Pancreas (tissue), 10 donors: ENCODE measurements around the gene ALG12. TPM values are rescaled to one million over a fixed set of nuclear protein-coding genes. Genes with fewer than 3 reads are reported as not detected.

Source experiments
- ATAC-seq, 4 donors: fragments of 200-7000 bp; cut with Tn5 transposase; one replicate each; pipeline versions ENCODE4 v1.8.0 to v1.9.1; 2020; ENCODE audit warnings: mild to moderate bottlenecking in 4 of 4, moderate library complexity in 4 of 4
- DNase-seq, 6 donors: peaks; one replicate each; pipeline ENCODE4 v3.0.0-alpha.2; 2020
- FAIRE-seq: peaks from 2 replicates; lab custom pipeline; 2012; peaks lifted over from hg19 to GRCh38; lab: Jason Lieb, UNC
- H3K27ac ChIP-seq, 4 donors: fragments of 200-600 bp; sonication (generic); 1 replicate in 3 of 4; 2 replicates in 1 of 4; pipeline versions ENCODE4 v1.5.0 to v1.8.0; 2020
- H3K27me3 ChIP-seq, 4 donors: fragments of 200-600 bp; one replicate each; pipeline ENCODE4 v1.8.0; 2021
- H3K36me3 ChIP-seq, 3 donors: fragments of 200-600 bp; sonication (generic) in 1 of 3; one replicate each; pipeline versions ENCODE4 v1.5.0 to v1.8.0; 2020 to 2021
- H3K4me1 ChIP-seq, 3 donors: fragments of 200-600 bp; one replicate each; pipeline ENCODE4 v1.8.0; 2021
- H3K4me3 ChIP-seq, 4 donors: fragments of 200-600 bp; sonication (generic) in 2 of 4; one replicate each; pipeline versions ENCODE4 v1.5.0 to v1.8.0; 2020 to 2021
- H3K9me3 ChIP-seq, 4 donors: fragments of 200-600 bp; one replicate each; pipeline ENCODE4 v1.8.0; 2021
- CTCF ChIP-seq, 4 donors: fragments of 200-600 bp; sonication (generic) in 3 of 4; IDR thresholded peaks; one replicate each; pipeline versions ENCODE4 v1.5.0 to v1.8.0; 2021; ENCODE audit warnings: antibody characterized with exemption in 4 of 4
- WGBS, 2 donors: extraction: QIAGEN DNeasy Blood & Tissue Kit; methylation state at CpG; one replicate each; pipeline ENCODE4 v1.1.7; 2013; 5-methylcytosine and 5-hydroxymethylcytosine counted together
- intact Hi-C, 3 donors: fragments of 100-400 bp; cut with DNase I; formaldehyde crosslinking; loops; one replicate each; pipeline versions ENCODE4 v1.11.1 to v1.14.2; 2022
- polyA plus RNA-seq, 2 donors: library from polyadenylated mRNA; stranded (reverse); fragments of 200-250 nt; gene quantifications; one replicate each; pipeline ENCODE4 v1.2.3, GENCODE V29; 2013
- total RNA-seq, 6 donors: library from RNA; stranded (reverse); fragmentation: NEBNext Ultra II Directional in 4 of 6; extraction: Animal tissue kit (Norgen Biotek cat#: 25700) in 4 of 6; gene quantifications; one replicate each; pipeline versions ENCODE4 v1.2.1 to v1.2.4, GENCODE V29; 2021 to 2023
- donor health status: healthy with polysubstance abuse.
- donor health status: DM: no; HTN: no; CAD: no; lungs with moderate emphysema.
- donor health status: DM: no; HTN: no; CAD: no.
- donor health status: control.
- donor health status: control.
- donor health status: Bipolar disorder and iron deficiency.
- donor health status: DM: yes; HTN: yes; CAD: no.
- donor health status: DM: no; HTN: no; CAD: no.
- donor health status: DM: no; HTN: no; CAD: no.
- donor health status: DM: yes; HTN: yes; CAD: no.

Gene ALG12
- total and polyA plus RNA-seq, 8 donors, result 7.1 to 13.1 (median 10.8) TPM

GRCh38 chr22:49956914-49957825, 38.9 kb upstream of the ALG12 start:
- no peaks in the 10 kb centered on the region for H3K36me3 ChIP-seq
- H3K9me3 ChIP-seq, result no peaks in the 10 kb centered on the region
- no peak for TF ChIP-seq CTCF (IDR thresholded peaks at IDR 0.05)
- H3K4me1 ChIP-seq, result peaks cover 36 to 48% (median 41%) of the 10 kb centered on the region in 3 donors
- no peaks in the 10 kb centered on the region for H3K27me3 ChIP-seq
- no peak overlapping the region for H3K4me3 ChIP-seq
- DNase-seq (peak in 5 of 6 donors; percentile 28 to 78 (median 48)), ATAC-seq (no peak), FAIRE-seq (no peak)
- WGBS, 2 donors, result 89 to 90% methylated on average over 20 of the region's 20 CpGs
- intact Hi-C loops, result no loop called here
- no peak overlapping the region for H3K27ac ChIP-seq

- H3K4me1 ChIP-seq, result peaks cover 44 to 55% (median 49%) of the 10 kb centered on the region in 3 donors
- no peaks in the 10 kb centered on the region for H3K9me3 ChIP-seq
- no peak overlapping the region for H3K4me3 ChIP-seq
- H3K27ac ChIP-seq, result peak overlapping the region in 2 of 4 donors; percentile 86 to 98
- ATAC-seq, result no peak
- H3K27me3 ChIP-seq, result no peaks in the 10 kb centered on the region
- FAIRE-seq, result no peak
- no peaks in the 10 kb centered on the region for H3K36me3 ChIP-seq
- DNase-seq, result peak in 3 of 6 donors; percentile 47 to 76 (median 52)
- intact Hi-C loops, result no loop called here
- WGBS, 2 donors, result 85% methylated on average over 14 to 15 of the region's 15 CpGs
- no peak for TF ChIP-seq CTCF (IDR thresholded peaks at IDR 0.05)
Observed at GRCh38 chr22:49956418-49956770, 38.2 kb upstream of the ALG12 start.

DNA sequence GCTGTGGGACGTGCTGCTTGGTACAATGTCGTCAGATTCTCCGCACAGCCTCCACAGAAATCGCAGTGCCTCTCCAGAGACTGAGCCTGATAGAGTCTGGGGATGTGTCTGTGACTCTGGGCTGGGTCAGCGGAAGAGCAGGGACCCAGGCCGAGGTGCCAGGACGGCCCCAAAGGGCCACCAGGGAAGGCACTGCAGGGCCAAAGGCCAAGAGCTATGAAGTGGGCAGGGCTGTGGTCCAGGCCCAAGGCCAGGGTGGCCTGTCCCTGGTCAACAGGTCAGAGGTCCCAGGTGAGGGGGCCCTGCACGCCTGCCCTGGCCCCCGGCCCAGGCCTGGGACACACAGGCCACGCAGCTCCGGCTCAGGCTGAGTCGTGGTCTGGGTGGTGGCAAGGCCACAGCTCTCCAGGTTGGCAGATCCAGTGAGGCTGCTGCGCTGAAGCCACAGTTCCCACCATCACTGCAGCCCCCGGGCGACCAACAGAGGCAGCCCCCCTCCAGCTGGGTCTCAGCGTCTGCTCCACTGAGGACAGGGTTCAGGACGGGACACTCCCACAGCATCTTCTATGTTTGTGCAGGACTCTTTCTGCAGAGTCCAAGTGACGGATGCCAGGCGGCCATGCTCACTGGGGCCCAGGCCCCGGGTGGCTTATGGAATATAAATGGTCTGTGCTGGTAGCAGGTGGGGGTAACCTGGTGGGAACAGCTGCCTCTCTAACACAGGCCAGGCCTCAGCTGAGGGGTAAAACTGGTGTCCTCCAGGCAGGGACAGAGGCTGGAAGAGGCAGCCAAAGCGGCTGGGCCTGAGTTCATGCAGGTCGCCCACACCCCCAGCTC, 37.6 kb upstream of the ALG12 start:
- Histone ChIP-seq H3K4me3 (no peak overlapping the region), H3K4me1 (peaks cover 45 to 58% (median 51%) of the 10 kb centered on the region in 3 donors), H3K27ac (peak overlapping the region; percentile 86 to 99 (median 98)), H3K9me3 (no peaks in the 10 kb centered on the region), H3K36me3 (no peaks in the 10 kb centered on the region), H3K27me3 (no peaks in the 10 kb centered on the region)
- no peak for TF ChIP-seq CTCF (IDR thresholded peaks at IDR 0.05)
- intact Hi-C loops, result no loop called here
- FAIRE-seq, result no peak
- WGBS, 2 donors, result 88 to 93% methylated on average over 16 to 22 of the region's 22 CpGs
- no peak for ATAC-seq
- DNase-seq, result peak in 4 of 6 donors; percentile 26 to 77 (median 54)

GRCh38 chr22:49954991-49955580, 36.8 kb upstream of the ALG12 start:
- FAIRE-seq (no peak), ATAC-seq (no peak), DNase-seq (peak; percentile 60 to 84 (median 66))
- Histone ChIP-seq H3K27me3 (no peaks in the 10 kb centered on the region), H3K4me1 (peaks cover 51 to 62% (median 56%) of the 10 kb centered on the region in 3 donors), H3K36me3 (no peaks in the 10 kb centered on the region), H3K27ac (peak overlapping the region; percentile 86 to 99 (median 98)), H3K4me3 (no peak overlapping the region), H3K9me3 (no peaks in the 10 kb centered on the region)
- TF ChIP-seq CTCF (IDR thresholded peaks at IDR 0.05), result no peak
- WGBS, 2 donors, result 52 to 57% methylated on average over 14 to 15 of the region's 15 CpGs
- intact Hi-C loops, result no loop called here
